Calu3 (cell line): ENCODE measurements around the gene DHCR24. TPM values are rescaled to one million over a fixed set of nuclear protein-coding genes. Genes with fewer than 3 reads are reported as not detected.

Experiments used
- BruUV-seq: library from RNA; stranded (reverse); fragments of 400-500 nt; replicated peaks from 2 replicates; lab custom pipeline; 2021; lab: Mats Ljungman, UMichigan
- CTCF ChIA-PET: fragments of 300-600 bp; sonication (Branson Sonifier 250); formaldehyde crosslinking; loops from one replicate; lab custom pipeline; 2022; ENCODE audit warnings: antibody characterized with exemption; lab: Charles Lee
- DNase-seq: peaks from one replicate; pipeline ENCODE4 v3.0.0; 2022
- H3K27ac Mint-ChIP-seq: one replicate; pipeline ENCODE4 v1.8.0; 2022; ENCODE audit warnings: mixed read lengths; ENCODE audit not compliant: unreplicated experiment
- H3K27me3 Mint-ChIP-seq: one replicate; pipeline ENCODE4 v1.8.0; 2022; ENCODE audit warnings: mixed read lengths; ENCODE audit not compliant: unreplicated experiment
- H3K36me3 Mint-ChIP-seq: one replicate; pipeline ENCODE4 v1.8.0; 2022; ENCODE audit warnings: mild to moderate bottlenecking, moderate library complexity, mixed read lengths; ENCODE audit not compliant: insufficient read depth, unreplicated experiment
- H3K4me1 Mint-ChIP-seq: one replicate; pipeline ENCODE4 v1.8.0; 2022; ENCODE audit warnings: mild to moderate bottlenecking, low read depth, mixed read lengths; ENCODE audit not compliant: unreplicated experiment
- H3K4me3 Mint-ChIP-seq: one replicate; pipeline ENCODE4 v1.8.0; 2022; ENCODE audit warnings: mild to moderate bottlenecking, low read depth, moderate library complexity, mixed read lengths; ENCODE audit not compliant: unreplicated experiment
- H3K9me3 Mint-ChIP-seq: one replicate; pipeline ENCODE4 v1.8.0; 2022; ENCODE audit warnings: low read depth, mixed read lengths; ENCODE audit not compliant: unreplicated experiment
- intact Hi-C: fragments of 100-400 bp; cut with micrococcal nuclease; formaldehyde crosslinking; loops from one replicate; pipeline ENCODE4 v1.10.0; 2022; ENCODE audit not compliant: unreplicated experiment
- total RNA-seq: library from RNA; stranded (reverse); gene quantifications from 2 replicates; pipeline ENCODE4 v1.2.3, GENCODE V29; 2022
- TF ChIP-seq, protein P1 (sequence below): fragments of 200-600 bp; IDR thresholded peaks from one replicate; pipeline ENCODE4 v1.8.0; 2022; ENCODE audit warnings: antibody characterized with exemption; ENCODE audit not compliant: unreplicated experiment

DHCR24 gene
- total RNA-seq, 1 experiment from 2014 or later, result 469 TPM

DNA sequence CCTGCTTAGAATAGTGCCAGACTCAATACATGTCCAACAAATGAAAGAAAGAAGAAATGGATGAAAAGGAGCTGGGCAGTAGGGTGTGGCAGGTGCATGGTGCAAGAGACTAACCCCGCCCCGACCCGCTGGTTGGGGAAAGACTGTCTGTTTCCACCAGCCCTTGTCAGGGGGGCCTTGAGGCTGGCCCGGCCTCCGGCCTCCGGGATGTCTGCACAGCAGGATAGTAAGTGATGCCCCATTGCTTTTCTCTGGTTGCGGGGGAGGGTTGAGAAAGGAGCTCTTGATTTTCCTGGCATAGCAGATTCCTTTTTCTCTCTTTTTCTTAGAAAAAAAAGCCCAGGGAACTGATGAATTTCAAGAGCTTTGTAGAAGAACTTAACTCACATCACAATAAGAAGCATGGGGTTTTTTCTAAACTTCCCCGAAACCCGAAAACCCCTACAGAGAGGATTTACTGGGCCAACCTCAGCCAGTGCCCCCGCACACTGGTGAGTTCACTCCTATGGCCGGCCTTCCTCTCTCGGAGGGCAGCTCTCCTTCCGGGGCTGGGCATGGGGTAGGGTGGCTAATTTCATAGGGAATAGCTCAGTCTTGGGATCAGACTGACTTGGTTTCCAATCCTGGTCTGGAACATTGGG, 73.4 kb downstream of the DHCR24 start:
- intact Hi-C loops, result no loop called here
- BruUV-seq, result no TSS peak
- Mint-ChIP-seq H3K27ac (no peak overlapping the region), H3K36me3 (no peaks in the 10 kb centered on the region), H3K4me1 (peaks cover 8% of the 10 kb centered on the region), H3K9me3 (no peaks in the 10 kb centered on the region), H3K27me3 (peaks cover 36% of the 10 kb centered on the region), H3K4me3 (no peak overlapping the region)
- DNase-seq, result no peak
- TF ChIP-seq, protein P1, sequence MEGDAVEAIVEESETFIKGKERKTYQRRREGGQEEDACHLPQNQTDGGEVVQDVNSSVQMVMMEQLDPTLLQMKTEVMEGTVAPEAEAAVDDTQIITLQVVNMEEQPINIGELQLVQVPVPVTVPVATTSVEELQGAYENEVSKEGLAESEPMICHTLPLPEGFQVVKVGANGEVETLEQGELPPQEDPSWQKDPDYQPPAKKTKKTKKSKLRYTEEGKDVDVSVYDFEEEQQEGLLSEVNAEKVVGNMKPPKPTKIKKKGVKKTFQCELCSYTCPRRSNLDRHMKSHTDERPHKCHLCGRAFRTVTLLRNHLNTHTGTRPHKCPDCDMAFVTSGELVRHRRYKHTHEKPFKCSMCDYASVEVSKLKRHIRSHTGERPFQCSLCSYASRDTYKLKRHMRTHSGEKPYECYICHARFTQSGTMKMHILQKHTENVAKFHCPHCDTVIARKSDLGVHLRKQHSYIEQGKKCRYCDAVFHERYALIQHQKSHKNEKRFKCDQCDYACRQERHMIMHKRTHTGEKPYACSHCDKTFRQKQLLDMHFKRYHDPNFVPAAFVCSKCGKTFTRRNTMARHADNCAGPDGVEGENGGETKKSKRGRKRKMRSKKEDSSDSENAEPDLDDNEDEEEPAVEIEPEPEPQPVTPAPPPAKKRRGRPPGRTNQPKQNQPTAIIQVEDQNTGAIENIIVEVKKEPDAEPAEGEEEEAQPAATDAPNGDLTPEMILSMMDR, result no peak
- CTCF ChIA-PET, result interaction anchor here (0.7 kb wide), 1 partner anchor 12 kb away, joined by 3 read pairs; no protein-coding TSS in a partner anchor

DNA sequence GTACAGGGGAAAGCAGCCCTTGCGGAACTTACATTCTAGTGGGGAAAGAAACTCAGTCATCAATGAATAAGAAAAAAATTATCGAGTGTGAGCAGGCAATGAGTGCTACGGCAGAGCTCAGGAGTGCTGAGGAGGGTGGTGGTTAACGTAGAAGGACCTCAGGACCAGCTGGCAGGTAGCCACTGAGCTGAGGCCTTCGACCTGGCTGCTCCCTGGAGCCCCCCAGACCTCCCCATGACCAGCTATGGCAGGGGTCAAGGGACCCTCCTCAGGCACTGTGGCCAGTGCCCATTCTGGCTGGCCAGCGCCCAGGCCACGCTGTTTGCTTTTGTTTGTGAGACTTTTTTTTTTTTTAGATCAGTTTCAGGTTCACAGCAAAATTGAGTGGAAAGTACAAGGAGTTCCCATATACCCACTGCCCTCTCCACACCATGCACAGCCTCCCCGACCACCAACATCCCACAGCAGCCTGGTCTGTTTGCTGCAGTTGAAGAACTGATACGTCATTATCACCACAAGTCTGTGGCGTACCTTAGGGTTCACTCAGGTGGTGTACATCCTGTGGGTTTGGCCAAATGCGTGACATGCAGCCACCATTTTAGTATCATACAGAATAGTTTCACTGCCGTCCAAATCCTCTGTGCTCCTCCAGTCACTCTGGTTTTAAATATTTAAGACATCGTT, 74.1 kb downstream of the DHCR24 start:
- no peak for DNase-seq
- Mint-ChIP-seq H3K4me1 (peaks cover 12% of the 10 kb centered on the region), H3K4me3 (no peak overlapping the region), H3K27ac (no peak overlapping the region), H3K36me3 (no peaks in the 10 kb centered on the region), H3K9me3 (no peaks in the 10 kb centered on the region), H3K27me3 (peaks cover 36% of the 10 kb centered on the region)
- TF ChIP-seq, protein P1, result no peak
- no TSS peak for BruUV-seq
- CTCF ChIA-PET, result interaction anchor here (0.7 kb wide), 1 partner anchor 11 kb away, joined by 3 read pairs; no protein-coding TSS in a partner anchor
- intact Hi-C loops, result no loop called here

DNA sequence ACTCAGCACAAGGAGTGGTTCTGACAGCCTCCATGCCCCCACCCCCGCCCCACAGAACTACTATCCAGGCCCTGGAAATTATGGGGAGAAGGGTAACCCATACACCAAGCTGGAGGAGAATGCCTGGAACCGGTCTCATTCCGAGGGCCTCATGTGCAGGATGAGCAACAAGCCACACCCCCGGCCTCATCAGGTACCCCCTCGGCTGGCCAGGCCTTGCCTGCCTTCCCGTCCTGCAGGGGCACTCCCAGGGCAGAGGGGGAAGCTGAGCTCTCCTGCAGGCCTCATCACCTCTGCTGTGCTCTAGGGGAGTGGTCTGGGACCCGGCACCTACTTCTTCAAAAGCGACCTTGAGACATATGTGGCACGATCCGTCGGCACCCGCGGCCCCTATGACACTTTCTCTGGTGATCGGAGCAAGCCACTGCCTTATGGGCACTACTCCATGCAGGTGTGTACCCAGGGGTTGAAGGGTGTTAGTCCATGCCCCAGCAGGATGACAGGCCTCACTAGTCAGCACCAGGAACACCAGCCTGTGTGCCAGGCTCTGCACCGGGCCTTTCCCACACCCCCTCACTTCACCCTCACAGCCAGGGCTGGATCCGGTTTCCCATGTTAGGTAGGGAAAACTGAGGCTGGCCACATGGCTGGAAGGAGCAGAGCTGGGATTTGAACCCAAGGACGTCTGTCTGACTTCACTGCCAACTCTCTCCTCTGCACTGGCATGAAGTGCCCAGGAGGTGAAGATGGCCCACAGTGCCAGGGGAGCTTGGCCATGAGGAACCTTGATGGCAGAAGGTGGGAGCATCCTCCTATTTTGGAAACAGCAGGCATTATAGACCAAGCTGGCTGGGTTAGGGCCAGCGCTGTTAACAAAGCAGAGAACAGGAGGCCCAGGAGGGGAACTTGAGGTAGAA, 75.0 kb downstream of the DHCR24 start:
- DNase-seq, result no peak
- BruUV-seq, result no TSS peak
- TF ChIP-seq, protein P1, result no peak
- no peaks in the 10 kb centered on the region for H3K9me3 Mint-ChIP-seq
- H3K36me3 Mint-ChIP-seq, result no peaks in the 10 kb centered on the region
- H3K4me3 Mint-ChIP-seq, result no peak overlapping the region
- H3K4me1 Mint-ChIP-seq, result peaks cover 15% of the 10 kb centered on the region
- H3K27ac Mint-ChIP-seq, result no peak overlapping the region
- intact Hi-C loops, result no loop called here
- CTCF ChIA-PET, result no interaction called here
- peaks cover 35% of the 10 kb centered on the region for H3K27me3 Mint-ChIP-seq

DNA sequence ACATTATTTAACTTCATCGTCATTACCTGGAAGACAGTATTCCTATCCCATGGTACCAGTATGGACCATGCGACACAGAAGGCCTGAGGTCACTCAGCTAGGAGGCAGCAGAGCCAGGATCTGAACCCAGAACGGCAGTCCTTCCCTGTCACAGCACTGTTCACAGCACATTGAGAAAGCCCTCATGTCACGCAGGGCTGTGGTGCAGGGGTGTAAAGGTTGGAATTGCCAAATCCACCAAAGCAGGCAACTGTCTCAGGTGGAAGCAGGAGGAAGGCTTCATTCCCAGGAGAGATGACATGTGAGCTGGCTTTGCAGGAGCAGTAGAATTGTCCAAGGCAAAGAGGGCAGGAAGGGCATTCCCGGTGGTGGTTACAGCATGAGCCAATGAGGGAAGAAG, 75.9 kb downstream of the DHCR24 start:
- intact Hi-C loops, result no loop called here
- Mint-ChIP-seq H3K4me3 (no peak overlapping the region), H3K36me3 (no peaks in the 10 kb centered on the region), H3K9me3 (no peaks in the 10 kb centered on the region), H3K27ac (no peak overlapping the region), H3K4me1 (peaks cover 15% of the 10 kb centered on the region), H3K27me3 (peaks cover 25% of the 10 kb centered on the region)
- CTCF ChIA-PET, result interaction anchor here (1.8 kb wide), 1 partner anchor 312 kb away, joined by 10 read pairs; no protein-coding TSS in a partner anchor
- no peak for DNase-seq
- no TSS peak for BruUV-seq
- TF ChIP-seq, protein P1, result no peak
